ENCODE measurements around the gene F2RL2. TPM values are rescaled to one million over a fixed set of nuclear protein-coding genes. Genes with fewer than 3 reads are reported as not detected.

F2RL2 gene
- total RNA-seq, 1 donor from 2014 or later = not detected

- Mint-ChIP-seq H3K27me3 (peaks cover 3% of the 10 kb centered on the region), H3K27ac (no peak overlapping the region), H3K9me3 (ENCODE audit: low read depth) (no peaks in the 10 kb centered on the region), H3K36me3 (ENCODE audit: insufficient read depth) (no peaks in the 10 kb centered on the region), H3K4me1 (ENCODE audit: low read depth) (no peaks in the 10 kb centered on the region), H3K4me3 (ENCODE audit: low read depth) (no peak overlapping the region)
- DNase-seq (ENCODE audit: low spot score, unreplicated experiment) = no peak
- TF ChIP-seq CTCF (IDR thresholded peaks at IDR 0.05; ENCODE audit: unreplicated experiment) = no peak
Measured at GRCh38 chr5:76616206-76616605, 7.0 kb downstream of the F2RL2 start.

GRCh38 chr5:76615759-76616158 lies 7.4 kb downstream of the F2RL2 start:
- Mint-ChIP-seq H3K27ac (no peak overlapping the region), H3K4me3 (ENCODE audit: low read depth) (no peak overlapping the region), H3K9me3 (ENCODE audit: low read depth) (no peaks in the 10 kb centered on the region), H3K36me3 (ENCODE audit: insufficient read depth) (no peaks in the 10 kb centered on the region), H3K27me3 (peaks cover 3% of the 10 kb centered on the region), H3K4me1 (ENCODE audit: low read depth) (no peaks in the 10 kb centered on the region)
- no peak for DNase-seq (ENCODE audit: low spot score, unreplicated experiment)
- no peak for TF ChIP-seq CTCF (IDR thresholded peaks at IDR 0.05; ENCODE audit: unreplicated experiment)

GRCh38 chr5:76612942-76613341 lies 10.3 kb downstream of the F2RL2 start:
- H3K27me3 Mint-ChIP-seq = no peaks in the 10 kb centered on the region
- H3K27ac Mint-ChIP-seq = no peak overlapping the region
- no peaks in the 10 kb centered on the region for H3K9me3 Mint-ChIP-seq (ENCODE audit: low read depth)
- no peaks in the 10 kb centered on the region for H3K36me3 Mint-ChIP-seq (ENCODE audit: insufficient read depth)
- no peaks in the 10 kb centered on the region for H3K4me1 Mint-ChIP-seq (ENCODE audit: low read depth)
- TF ChIP-seq CTCF (IDR thresholded peaks at IDR 0.05; ENCODE audit: unreplicated experiment) = no peak
- H3K4me3 Mint-ChIP-seq (ENCODE audit: low read depth) = no peak overlapping the region
- DNase-seq (ENCODE audit: low spot score, unreplicated experiment) = no peak

GRCh38 chr5:76610196-76610595 lies 13.0 kb downstream of the F2RL2 start:
- Mint-ChIP-seq H3K9me3 (ENCODE audit: low read depth) (no peaks in the 10 kb centered on the region), H3K4me3 (ENCODE audit: low read depth) (no peak overlapping the region), H3K27me3 (no peaks in the 10 kb centered on the region), H3K4me1 (ENCODE audit: low read depth) (peaks cover 4% of the 10 kb centered on the region), H3K27ac (no peak overlapping the region), H3K36me3 (ENCODE audit: insufficient read depth) (no peaks in the 10 kb centered on the region)
- DNase-seq (ENCODE audit: low spot score, unreplicated experiment) = no peak
- no peak for TF ChIP-seq CTCF (IDR thresholded peaks at IDR 0.05; ENCODE audit: unreplicated experiment)

- Mint-ChIP-seq H3K27me3 (no peaks in the 10 kb centered on the region), H3K36me3 (ENCODE audit: insufficient read depth) (no peaks in the 10 kb centered on the region), H3K27ac (no peak overlapping the region), H3K4me3 (ENCODE audit: low read depth) (no peak overlapping the region), H3K4me1 (ENCODE audit: low read depth) (peaks cover 4% of the 10 kb centered on the region), H3K9me3 (ENCODE audit: low read depth) (no peaks in the 10 kb centered on the region)
- no peak for TF ChIP-seq CTCF (IDR thresholded peaks at IDR 0.05; ENCODE audit: unreplicated experiment)
- no peak for DNase-seq (ENCODE audit: low spot score, unreplicated experiment)
Measured at GRCh38 chr5:76608833-76609232, 14.4 kb downstream of the F2RL2 start.

Measured in progenitor cell of endocrine pancreas (in vitro differentiated cells).